GM18511 (cell line): Measurements from ENCODE around the gene GALM.

Experiments used
- ATAC-seq: cut with Tn5 transposase; IDR thresholded peaks from one replicate; pipeline ENCODE4 v1.9.1; 2021; ENCODE audit warnings: mild to moderate bottlenecking, moderate library complexity; ENCODE audit not compliant: unreplicated experiment

The GALM gene

DNA sequence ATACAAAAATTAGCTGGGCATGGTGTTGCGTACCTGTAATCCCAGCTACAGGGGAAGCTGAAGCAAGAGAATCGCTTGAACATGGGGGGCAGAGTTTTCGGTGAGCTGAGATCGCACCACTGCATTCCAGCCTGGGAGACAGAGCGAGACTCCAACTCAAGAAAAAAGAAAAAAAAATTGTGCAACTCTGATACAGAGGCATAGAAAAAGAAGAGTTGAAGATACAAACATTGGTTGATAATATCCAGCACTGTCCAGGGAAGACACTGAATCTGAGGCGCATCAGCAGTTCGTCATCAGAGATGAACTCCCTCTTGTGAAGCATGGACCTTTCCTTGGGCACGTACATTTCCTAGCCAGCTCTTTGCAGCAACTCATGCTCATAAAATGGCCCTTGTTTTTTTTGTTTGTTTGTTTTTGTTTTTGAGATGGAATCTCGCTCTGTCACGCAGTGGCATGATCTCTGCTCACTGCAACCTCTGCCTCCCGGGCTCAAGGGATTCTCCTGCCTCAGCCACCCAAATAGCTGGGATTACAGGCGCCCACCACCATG lies 16.7 kb upstream of the GALM start:
- no peak for ATAC-seq

GRCh38 chr2:38650012-38650411 lies 15.9 kb upstream of the GALM start:
- no peak for ATAC-seq

- ATAC-seq = no peak
Observed at GRCh38 chr2:38650717-38651116, 15.2 kb upstream of the GALM start.

DNA sequence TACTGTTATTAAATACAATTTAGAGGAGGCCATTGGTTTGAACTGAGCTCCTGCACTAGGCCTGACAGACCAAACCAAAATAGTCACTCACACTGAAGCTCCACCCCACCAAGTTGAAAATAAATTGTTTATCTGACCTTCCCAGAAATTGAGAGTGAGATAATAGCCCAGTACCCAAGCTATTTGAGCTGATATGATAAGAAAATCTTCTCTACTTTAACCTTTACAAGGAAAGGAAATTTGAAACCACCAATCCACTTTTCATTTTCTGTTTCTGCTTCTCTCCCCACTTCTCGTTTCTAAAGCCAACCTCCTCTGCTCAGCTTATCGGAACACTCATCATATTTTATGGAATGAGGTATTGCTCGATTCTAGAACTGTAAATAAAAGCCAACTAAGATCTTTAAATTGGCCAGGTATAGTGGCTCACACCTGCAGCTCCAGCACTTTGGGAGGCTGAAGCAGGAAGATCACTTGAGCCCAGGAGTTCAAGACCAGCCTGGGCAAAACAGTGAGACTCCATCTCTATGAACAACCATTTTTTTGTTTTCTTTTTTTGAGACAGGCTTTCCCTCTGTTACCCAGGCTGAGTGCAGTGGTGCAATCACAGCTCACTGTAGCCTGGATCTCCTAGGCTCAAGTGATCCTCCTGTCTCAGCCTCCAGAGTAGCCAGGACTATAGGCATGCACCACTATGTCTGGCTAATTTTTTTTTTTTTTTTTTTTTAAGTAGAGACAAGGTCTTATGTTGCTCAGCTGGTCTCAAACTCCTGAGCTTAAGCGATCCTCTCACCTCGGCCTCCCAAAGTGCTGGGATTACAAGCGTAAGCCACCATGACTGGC lies 13.3 kb upstream of the GALM start:
- ATAC-seq = peak; percentile 39

DNA sequence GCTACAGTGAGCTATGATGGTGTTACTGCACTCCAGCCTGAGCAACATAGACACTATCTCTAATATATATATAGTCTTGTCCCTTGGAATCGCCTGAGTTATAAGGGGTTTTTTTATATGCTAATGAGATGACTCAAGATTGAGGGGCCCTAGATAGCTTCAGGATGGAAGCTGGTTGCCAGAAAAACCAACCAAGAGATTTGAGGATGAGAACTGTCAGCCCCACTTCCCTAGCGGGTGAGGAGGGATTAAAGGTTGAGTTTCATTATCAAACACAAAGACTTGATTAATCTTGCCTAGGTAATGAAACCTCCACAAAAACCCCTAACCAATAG lies 12.6 kb upstream of the GALM start:
- ATAC-seq = peak; percentile 37

GRCh38 chr2:38653715-38654527 lies 12.0 kb upstream of the GALM start:
- ATAC-seq = peak; percentile 65

GRCh38 chr2:38654528-38655381 lies 11.2 kb upstream of the GALM start:
- ATAC-seq = no peak

- ATAC-seq = no peak
Observed at GRCh38 chr2:38655441-38655840, 10.5 kb upstream of the GALM start.

DNA sequence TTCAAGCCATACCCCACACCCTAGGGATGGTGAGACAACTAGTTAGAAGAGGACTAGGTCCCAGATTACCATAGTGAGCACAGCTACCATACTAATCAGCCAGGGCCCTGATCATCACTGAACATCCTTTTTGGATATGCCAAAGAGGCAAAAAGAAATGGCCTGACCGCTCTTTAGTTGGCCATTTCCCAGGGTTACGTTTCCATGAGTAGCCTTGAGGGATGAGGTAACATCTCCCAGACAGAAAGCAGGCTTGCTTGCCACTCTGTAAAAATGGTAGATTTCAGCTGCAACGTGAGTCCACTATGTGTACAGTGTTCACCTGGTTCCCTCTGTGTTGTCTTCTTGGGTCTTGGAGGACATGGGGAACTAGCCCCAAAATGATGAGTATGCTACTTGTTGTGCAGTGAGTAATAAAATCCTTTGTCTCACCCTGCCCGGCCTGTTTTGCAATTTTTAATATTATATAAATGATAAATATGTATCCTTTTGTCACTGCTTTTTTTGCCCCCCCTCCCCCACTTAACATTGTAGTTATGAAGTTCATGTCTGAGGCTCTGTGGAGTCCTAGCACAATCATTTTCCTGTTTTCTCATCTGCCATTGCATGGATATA lies 8.9 kb upstream of the GALM start:
- ATAC-seq = no peak

DNA sequence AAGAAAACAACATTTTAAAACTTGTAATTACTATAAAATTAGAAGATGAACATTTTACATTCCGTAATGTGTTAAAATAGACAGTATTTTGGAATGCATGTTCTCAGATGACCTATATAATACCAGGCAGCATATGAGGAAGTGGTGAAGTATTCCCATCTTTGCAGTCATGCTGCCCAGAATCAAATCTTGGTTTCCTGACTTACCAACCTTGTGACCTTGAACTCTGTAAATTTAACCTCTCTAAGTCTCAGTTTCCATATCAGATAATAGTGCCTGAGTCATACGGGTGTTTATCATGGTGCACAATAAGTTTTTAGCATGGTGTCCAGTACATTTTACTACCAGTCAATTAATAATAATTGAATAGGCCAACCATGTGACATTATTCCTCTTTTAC lies 7.3 kb upstream of the GALM start:
- ATAC-seq = no peak

DNA sequence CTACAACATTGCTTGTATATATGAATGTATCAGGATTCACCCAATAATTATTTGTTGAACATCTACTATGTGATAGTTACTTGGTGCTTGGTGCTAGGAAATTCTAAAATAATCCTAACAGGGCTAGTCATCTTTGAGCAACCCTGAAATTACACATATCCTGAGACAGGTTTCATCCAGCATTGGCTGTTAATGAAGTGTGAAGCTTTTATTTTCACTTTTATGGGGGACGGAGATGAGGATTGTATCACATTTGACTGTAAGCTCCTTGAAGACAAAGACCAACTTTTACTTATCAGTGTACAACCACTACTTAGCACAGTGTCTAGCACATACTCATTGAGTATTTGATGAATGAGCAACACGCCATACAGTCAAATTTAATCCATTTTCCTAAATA lies 6.8 kb upstream of the GALM start:
- ATAC-seq = no peak

DNA sequence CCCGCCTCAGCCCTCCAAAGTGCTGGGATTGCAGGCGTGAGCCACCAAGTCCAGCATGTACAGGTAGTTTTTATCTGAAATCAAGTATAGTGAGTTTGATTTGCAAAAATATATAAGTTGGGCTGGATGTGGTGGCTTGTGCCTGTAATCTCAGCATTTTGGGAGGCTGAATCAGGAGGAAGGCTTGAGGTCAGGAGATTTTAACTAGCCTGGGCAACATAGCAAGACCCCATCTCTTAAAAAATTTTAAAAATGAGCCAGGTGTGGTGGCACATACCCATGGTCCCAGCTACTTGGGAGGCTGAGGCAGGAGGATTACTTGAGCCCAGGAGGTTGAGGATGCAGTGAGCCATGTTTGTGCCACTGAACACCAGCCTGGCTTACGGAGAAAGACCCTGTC lies 5.6 kb upstream of the GALM start:
- ATAC-seq = no peak

- ATAC-seq = no peak
Observed at GRCh38 chr2:38661306-38661705, 4.6 kb upstream of the GALM start.

GRCh38 chr2:38666556-38666910 lies 619 bp downstream of the GALM start:
- ATAC-seq = peak; percentile 43

- no peak for ATAC-seq
Observed at GRCh38 chr2:38668092-38668491, 2.2 kb downstream of the GALM start.

DNA sequence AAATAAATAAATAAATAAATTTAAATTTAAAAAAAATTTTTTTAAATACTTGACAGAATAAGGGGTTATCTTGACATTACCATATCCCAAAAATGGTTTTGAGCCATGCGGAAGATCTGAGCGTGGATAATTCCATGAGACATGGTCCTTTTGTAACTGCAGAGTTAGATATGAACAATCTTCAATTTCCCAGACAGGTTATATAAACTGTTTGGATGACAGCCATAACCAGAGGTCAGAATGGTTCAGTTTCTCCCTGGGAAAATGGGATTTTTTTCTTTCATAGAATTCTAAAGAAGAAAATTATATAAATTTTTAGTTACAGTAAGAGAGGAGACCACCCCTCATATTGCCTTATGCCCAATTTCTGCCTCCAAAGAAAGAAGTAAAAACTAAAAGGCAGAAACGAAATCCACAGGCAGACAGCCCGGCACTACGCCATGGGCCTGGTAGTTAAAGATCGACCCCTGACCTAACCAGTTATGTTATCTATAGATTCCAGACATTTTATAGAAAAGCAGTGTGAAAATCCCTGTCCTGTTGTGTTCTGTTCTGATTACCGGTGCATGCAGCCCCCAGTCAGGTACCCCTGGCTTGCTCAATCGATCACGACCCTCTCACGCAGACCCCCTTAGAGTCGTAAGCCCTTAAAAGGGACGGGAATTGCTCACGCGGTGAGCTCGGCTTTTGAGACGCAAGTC lies 3.0 kb downstream of the GALM start:
- ATAC-seq = no peak

- ATAC-seq = no peak
Observed at GRCh38 chr2:38671303-38671702, 5.4 kb downstream of the GALM start.

DNA sequence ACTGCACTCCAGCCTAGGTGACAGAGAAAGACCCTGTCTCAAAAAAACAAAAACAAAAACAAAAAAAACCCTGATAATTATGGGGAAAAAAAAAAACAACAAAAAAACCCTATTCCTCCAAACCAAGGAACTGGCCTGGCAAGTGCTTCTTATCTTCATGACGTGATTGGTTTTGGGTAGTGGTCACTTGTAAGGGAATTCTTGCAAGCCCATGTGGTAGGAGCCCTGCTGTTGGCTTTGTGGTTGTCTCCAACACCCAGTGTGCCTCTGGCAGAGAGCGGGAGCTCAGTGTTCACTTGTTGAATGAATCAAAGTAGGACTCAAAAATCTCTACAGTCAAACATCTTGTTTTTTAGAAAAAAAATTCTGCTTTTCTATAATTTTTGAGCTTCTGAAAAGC lies 6.0 kb downstream of the GALM start:
- no peak for ATAC-seq

- no peak for ATAC-seq
Observed at GRCh38 chr2:38672445-38673391, 6.8 kb downstream of the GALM start.
